NCI-H748 (cell line): ENCODE measurements around the gene SLC23A2.
"Not testable (repeated sequence)": the region's sequence is repeated elsewhere in the genome, so short reads cannot be mapped to it uniquely, and the experiment has no call there.

Experiments
- DNase-seq: peaks from one replicate; lab custom pipeline; 2025; ENCODE audit not compliant: unreplicated experiment; lab: John Stamatoyannopoulos, UW

Gene SLC23A2

DNA sequence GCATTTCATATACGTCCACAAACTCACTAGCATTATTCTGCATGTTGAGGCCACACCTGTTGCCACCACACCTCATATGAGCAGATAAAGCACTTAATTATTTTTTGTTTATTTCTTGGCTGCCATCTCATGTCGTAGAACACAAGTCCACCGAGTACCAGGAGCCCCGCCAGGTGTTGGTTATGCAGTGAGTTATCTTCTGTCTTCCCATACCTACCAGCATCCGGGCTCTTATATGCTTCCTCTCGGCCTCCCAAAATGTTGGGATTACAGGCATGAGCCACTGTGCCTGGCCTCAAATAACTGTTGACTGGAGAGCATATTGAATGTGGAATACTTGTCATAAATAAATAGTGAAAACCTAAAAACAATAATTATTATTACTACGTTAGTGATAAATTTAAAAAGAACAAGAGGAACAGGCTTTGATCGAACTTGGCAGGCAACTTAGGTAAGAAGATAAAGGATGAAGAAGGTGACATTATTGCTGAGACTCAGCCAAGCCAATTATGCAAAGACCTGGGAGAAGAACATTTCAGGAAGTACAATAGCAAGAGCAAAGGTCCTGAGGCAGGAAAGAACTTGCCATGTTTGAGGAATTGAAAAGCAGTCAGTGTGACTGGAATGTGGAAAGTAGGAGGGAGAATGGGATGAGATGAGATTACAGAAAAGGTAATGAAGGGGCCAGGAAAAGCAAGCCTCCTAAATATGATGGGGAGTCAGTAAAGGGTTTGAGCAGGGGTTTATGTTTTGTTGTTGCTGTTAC is 12.6 kb upstream of the SLC23A2 start:
- DNase-seq = no peak

DNA sequence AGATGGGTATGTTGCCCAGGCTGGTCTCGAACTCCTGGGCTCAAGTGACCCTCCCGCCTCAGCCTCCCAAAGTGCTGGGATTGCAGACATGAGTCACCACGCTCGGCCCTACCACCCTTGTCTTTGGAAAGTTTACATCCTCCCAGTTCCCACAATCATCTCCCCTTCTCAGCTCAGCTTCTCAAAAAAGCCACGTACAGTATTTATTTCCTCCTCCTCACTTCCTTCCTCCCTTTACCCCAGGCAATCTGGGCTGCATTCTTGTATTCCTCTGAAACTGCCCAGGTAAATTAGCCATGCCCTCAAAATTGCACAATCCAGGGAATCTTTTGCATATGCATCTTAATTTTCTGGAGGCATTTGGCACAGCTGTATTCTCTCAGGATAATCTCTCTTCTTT is 7.4 kb upstream of the SLC23A2 start:
- no peak for DNase-seq

DNA sequence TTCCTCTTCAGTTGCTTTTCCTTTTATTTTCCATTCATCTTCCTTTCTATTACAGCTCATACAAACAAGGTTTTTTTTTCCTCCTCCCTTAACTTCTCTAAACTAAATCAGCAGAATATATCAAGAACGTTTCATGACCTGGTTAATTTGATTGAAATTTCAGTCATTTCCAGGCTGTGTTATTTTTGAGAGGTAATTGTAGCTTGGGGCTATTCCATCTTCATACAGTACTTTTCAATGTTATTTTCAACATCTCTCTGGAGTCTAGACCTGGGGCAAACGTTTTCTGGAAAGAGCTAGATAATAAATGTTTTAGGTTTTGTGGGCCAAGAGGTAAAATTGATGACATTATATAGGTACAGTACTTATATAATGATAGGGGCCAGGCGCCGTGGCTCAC is 4.0 kb upstream of the SLC23A2 start:
- DNase-seq = no peak

DNA sequence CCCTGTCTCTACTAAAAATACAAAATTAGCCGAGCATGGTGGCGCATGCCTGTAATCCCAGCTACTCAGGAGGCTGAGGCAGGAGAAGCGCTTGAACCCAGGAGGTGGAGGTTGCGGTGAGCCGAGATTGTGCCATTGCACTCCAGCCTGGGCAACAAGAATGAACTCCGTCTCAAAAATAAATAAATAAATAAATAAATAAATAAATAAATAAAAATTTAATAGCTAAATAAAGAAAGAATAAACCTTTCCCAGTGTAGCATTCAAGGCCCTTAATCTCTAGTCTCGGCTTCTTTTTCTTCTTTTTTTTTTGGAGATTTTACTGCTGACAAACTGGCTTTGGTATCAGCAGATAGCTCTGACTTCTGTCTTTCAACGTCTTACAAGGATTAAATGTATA is 3.5 kb upstream of the SLC23A2 start:
- not testable (repeated sequence) for DNase-seq

DNA sequence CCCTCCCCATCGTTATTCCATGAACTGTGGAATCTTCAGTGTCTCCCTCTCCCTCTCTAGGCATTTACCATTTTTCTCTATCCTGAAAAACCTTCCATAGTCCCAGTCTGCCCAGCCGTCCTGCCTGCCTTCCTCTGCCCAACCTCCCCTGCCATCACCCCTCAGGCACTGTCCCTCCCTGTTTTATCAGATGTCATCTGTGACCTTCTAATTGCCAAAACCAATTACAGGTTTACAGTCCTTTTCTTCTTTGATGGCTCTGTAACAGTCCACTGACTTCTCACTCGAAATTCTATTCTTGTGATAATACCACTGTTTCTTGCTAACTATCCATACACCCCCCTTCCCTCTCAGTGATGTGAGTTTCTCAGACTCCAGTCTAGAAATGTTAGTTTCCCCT is 2.3 kb upstream of the SLC23A2 start:
- DNase-seq = peak; percentile 22

DNA sequence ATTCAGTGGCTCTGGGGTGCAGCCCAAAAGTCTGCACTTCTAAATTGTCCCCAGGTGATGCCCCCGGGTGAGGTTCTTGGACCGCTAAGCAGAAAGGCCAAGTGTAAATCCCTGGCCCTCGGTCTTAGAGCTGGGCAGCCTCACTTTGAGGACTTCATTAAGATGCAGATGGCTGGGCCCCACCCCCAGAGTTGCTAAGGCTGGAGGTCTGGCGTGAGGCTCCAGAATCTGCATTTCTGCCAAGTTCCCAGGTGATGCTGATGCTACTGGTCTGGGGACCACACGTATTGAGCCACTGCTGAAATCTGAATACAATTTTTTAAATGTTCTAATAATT is 735 bp upstream of the SLC23A2 start:
- peak; percentile 59 for DNase-seq

DNA sequence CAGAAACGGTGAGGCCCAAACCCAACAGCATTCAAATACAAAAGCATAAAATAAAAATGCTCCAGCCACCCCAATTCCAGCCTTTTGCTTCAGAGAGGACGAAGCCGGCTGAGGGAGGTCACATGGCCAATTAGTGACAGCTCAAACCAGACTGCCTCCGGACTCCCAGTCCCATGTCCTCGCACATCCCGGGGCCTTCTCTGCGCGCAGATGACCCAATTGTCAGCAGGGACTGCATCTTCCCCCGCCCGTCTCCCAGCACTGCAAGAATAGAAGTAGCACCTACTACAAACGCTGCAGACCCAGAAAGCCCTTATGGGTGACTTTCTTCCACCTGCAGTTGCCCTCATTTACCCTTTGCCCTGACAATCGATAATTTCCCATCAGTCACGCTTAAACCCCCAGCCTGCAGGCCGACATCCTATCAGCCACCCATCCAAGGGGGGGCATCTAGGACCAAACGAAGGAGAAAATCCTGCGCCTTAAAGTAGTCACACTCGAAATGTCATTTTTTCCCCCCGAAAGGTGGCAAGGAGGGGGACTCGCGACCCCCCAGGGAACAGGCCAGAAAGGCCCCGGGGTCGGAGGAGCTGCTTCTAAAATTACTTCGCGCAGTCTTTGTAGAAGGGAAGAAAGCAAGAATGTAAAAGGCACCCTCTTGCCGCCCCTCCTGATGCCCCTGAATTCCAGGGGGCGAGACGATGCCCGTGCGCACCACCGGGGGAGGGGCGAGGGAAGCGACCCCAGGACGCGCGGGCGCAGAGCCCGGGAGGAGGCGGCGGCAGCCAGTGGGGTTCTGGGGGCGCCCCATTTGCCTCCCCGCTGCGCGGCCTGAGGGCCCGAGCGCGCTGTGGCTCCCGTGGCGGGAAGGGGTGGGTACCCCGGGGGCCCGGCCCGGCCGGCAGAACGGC is 792 bp downstream of the SLC23A2 start:
- DNase-seq = peak; percentile 82

DNA sequence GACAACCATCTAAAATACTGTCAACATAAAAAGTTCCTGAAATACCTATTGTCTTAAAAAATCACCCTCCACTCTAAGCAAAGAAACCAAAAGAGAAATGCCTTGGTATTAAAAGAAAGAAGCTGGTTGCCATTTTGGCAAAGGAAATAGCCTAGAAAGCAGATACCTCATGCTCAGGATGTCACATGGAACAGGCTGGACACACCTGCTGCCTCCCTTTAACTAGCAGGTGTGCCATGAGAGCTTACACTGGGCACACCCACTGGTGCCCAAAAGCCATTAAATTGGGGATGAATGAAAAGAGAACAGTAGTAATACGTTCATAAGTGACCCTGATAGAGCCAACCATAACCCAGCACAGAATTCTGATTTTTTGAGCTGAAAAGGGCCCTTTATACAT is 1.5 kb downstream of the SLC23A2 start:
- peak; percentile 97 for DNase-seq

DNA sequence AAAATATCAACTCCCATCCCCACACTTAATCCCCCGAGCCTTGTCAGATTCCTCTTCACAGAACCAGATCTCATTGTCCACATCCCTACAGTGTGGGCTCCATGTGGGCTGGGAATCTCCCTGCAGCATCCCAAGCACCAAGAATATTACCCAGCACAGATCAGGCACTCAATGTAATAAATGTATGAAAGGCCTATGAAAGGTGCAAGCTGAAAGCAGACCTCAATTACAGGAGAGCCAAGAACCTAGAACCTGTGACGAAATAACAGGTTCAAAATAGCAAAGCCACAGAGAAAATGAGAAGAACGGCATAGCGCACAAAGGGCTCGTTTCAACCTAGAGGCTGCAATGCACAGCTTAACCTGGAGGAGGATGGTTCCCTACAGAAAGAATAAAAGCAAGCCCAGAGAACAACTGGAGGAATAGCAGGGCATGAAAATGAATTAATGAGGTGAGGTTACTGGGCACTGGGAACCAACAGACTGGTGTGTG is 3.1 kb downstream of the SLC23A2 start:
- DNase-seq = no peak

DNA sequence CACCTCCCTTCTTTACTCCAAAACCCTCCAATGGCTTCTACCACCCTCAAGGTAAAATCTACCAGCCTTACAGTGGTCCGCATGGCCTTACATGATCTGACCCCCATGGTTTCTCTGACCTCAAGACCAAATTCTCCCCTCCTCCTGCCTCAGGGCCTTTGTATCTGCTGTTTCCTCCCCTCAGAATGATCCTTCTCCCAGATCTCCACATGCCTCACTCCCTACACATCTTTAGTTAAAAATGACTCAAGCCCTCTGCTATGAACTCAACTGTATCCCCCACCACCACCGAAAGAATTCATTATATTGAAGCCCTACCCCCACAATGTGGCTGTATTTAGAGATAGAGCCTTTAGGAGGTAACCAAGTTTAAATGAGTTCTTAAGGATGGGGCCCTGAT is 4.1 kb downstream of the SLC23A2 start:
- DNase-seq = no peak

DNA sequence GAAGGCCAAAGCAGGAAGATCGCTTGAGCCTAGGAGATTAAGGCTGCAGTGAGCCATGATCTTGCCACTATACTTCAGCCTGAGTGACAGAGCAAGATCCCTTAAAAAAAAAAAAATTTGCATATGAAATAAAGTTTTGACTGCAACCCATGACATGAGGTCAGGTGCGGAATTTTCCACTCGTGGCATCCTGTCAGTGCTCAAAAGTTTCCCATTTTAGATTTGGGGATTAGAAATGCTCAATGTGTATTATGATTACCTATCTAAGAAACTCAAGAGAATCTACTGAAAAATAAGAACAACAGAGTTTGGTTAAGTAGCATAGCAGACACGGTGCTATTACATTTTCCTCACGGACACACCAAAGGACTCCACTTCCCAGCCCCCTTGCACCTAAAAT is 11.7 kb downstream of the SLC23A2 start:
- no peak for DNase-seq

DNA sequence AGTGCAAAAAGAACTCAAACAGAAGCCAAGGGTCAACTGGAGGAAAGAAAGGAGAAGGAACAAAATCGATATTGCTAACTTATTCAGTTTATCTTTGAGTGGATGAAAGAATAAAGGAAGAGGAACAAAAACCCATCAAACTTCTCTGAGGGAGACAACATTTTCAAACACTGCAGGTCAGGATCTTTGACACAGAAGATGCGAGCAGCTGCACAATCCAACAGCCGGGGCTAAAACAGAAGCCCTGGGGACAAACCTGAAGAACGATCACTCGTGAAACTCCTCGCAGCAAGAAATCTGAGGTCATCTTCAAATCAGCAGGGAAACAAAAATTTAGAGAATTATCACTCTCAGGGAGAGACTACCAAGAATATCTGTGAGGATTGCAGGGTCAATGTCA is 14.2 kb downstream of the SLC23A2 start:
- no peak for DNase-seq

DNA sequence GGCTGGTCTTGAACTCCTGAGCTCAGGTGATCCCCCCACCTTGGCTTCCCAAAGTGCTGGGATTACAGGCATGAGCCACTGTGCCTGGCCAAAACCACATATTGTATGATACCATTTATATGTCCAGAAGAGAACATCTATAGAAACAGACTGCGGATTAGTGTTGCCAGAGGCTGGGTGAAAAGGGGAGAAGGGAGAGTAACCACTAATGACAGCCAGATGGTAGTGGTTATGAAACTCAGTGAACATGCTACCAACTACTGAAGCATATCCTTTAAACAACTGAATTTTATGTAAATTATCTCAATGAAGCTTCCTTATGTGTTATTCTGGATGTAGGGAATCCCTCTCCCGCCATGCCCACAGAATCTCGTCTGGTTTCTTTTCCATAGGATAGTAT is 15.7 kb downstream of the SLC23A2 start:
- no peak for DNase-seq

DNA sequence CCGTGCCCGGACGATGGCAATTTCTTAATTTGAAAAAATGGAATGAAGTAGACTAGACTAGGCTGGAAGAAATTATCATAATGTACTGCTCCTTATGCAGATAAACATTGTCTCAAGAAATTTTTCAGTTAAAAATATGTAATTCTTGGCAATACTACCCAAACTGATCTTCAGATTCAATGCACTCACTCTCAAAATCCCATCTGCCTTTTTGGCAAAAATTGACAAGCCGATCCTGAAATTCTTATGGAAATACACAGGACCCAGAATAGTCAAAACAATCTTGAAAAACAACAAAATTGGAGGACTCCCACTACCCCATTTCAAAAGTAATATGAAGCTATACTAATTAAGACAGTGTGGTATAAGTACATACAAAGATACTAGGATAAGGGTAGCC is 19.0 kb downstream of the SLC23A2 start:
- DNase-seq = no peak

DNA sequence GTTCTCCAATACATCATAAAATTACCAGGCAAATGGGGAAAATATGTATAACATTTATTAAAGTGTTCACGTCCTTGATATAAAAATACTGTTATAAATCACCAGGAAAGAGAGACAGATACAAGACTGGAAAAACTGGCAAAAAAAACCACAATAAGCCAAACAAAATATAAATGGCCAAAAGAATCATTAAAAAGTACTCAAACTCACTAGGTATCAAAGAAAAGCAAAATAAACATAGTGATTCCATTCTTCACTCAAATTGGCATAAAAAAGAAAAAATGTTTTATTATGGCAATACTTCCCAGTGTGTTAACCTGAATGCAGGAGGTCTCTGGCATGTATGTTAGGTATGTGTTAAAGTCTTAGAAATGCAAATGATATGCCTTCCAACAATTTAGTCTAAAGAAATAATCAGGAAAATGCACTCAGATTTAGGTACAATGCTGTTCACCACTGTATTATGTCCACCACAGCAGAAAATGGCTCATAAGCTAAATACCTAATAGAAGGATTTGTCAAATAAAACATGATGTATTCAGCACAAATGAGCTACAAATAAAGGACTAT is 21.4 kb downstream of the SLC23A2 start:
- no peak for DNase-seq

DNA sequence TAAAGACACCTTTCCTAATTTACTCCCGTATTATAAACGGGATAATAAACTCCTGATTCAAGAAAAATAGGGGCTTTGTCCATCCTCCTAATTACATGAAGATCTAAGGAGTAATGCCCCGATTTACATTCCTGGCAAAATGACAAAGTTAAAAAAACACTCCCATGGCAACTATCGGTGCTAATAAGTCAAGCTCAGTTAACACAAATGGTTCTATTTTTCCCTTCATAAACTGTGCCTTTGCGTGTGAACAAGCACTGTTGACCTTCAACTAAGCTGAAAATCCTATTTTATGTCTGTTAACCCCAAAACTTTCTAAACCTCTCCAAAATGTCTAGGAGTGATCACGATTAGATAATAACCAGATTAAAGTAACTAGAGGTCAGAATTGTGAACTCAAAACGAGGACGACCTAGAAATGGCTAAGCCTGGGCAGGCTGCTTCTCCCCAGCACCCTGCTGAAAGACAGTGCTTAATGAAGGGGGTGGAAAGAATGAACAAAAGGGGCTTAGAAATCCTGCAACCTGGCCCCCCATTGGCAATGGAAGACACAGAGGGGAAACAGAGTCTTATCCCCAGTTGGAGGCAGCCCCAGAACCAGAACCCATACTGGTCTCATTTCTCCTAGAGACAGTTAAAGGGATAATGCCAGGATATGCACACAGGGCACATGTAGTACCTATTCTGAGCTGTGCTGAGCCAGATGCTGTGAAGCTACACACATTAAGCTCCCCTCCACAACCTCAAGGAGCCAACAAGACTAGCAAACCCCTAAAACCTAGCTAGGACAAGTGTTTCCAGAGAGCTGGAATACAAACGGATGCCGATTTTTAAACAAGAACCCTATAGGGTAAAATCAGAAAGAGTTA is 23.0 kb downstream of the SLC23A2 start:
- no peak for DNase-seq

DNA sequence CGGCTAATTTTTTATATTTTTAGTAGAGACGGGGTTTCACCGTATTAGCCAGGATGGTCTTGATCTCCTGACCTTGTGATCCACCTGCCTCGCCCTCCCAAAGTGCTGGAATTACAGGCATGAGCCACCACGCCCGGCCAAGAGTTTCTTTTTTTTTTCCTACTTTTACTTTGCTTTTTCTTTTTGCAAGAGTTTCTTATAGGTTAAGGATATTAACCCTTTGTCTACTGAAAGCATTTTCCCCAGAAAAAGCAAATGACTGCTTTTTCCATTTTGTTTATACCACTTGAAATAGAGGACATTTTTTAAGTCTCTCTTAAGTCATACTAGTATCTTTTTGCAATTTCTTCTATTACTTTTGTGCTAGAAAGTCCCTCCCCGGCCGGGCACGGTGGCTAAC is 25.3 kb downstream of the SLC23A2 start:
- not testable (repeated sequence) for DNase-seq

DNA sequence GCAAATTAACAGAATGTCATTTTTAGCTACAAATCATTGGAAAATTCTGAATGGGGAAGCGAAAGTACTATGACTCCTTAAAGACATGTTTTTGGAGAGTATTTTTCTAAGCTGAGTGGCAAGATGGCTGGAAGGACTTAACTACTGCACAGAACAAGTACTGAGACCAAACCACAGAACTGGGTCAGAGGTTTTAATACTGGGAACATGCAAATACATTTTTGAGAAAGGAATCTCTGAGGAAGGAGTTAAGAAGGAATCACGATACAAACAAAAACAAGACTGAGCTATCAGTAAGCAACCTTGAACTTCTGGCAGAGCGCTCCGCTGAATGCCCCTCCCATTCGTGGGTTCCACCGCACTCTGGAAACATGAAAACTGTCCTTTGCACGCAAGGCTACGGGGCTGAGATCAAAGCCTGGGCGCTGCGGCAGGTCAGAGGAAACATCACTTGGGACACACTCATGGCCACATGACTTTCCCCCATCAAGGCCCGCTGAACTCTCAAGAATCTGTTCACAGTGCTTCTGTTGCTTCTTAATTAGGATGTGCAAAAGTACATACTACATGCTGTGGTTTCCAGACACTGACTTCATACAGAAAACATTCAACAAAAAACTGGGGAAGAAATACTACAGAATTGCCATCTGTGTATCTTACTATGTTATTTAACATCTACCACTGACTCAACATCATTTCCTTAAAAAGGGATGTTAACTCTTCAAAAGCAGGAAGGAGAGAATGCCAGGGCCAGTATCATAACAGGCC is 27.8 kb downstream of the SLC23A2 start:
- no peak for DNase-seq

DNA sequence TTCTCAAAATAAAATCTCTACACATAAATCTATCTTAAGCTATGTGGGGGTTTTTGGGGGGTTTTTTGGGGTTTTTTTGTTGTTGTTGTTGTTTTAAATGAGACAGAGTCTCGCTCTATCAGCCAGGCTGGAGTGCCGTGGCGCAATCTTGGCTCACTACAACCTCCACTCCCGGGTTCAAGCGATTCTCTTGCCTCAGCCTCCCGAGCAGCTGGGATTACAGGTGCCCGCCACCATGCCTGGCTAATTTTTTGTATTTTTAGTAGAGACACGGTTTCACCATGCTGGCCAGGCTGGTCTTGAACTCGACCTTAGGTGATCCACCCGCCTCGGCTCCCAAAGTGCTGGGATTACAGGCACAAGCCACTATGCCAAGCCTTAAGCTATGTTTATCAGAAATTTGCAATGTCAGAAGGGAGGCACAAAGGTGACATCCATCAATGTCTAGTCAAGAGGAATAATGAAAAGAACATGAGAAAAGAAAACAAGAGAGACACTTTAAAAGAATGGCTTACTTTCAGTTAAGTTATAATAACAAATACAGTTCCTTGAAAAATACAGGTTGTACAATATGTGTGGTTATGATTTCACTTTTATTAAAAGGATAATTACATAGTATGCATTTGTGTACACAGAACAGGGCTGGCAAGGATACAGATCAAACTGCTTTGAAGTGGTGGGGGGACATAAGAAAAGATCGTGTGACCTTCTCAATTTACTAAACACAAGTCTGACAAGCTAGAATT is 28.6 kb downstream of the SLC23A2 start:
- DNase-seq = peak; percentile 21

DNA sequence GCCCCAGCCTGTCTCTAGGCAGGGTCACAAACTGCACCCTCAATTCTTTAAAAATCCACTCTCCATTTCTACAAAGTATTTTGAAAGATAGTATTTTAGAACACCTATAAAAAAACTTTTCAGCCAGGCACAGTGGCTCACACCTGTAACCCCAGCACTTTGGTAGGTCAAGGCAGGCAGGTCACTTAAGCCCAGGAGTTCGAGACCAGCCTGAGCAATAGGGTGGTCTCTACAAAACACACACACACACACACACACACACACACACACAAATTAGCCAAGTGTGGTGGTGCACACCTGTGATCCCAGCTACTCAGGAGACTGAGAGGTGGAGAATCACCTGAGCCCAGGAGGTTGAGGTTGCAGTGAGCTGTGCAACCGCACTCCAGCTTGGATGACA is 30.2 kb downstream of the SLC23A2 start:
- no peak for DNase-seq
